WTC11 (cell line): ENCODE data around the gene FAM171A1.

Experiments
- ATF3 ChIP-seq: sonication (generic); formaldehyde crosslinking; conservative IDR thresholded peaks from 2 replicates; pipeline ENCODE4 v1.8.1; 2022; ENCODE audit warnings: mild to moderate bottlenecking, missing genetic modification reagents
- ELF4 ChIP-seq: sonication (generic); formaldehyde crosslinking; IDR thresholded peaks from 2 replicates; pipeline ENCODE4 v1.8.1; 2022; ENCODE audit warnings: low read depth, mild to moderate bottlenecking, moderate library complexity, missing genetic modification reagents
- MYBL2 ChIP-seq: sonication (generic); formaldehyde crosslinking; IDR thresholded peaks from 2 replicates; pipeline ENCODE4 v1.8.1; 2023; ENCODE audit warnings: mild to moderate bottlenecking, moderate library complexity, missing genetic modification reagents
- SP1 ChIP-seq: sonication (generic); formaldehyde crosslinking; conservative IDR thresholded peaks from 2 replicates; pipeline ENCODE4 v1.8.1; 2022; ENCODE audit warnings: missing genetic modification reagents
- TCF7 ChIP-seq: sonication (generic); formaldehyde crosslinking; IDR thresholded peaks from 2 replicates; pipeline ENCODE4 v1.8.0; 2022; ENCODE audit warnings: mild to moderate bottlenecking, low read depth, missing genetic modification reagents, moderate library complexity
- TEAD1 ChIP-seq: sonication (generic); formaldehyde crosslinking; IDR thresholded peaks from 2 replicates; pipeline ENCODE4 v1.8.0; 2022; ENCODE audit warnings: mild to moderate bottlenecking, missing genetic modification reagents
- ZSCAN18 ChIP-seq: fragments of 250-450 bp; sonication (Bioruptor Pico); IDR thresholded peaks from 2 replicates; pipeline ENCODE4 v2.1.2; 2022; ENCODE audit warnings: mild to moderate bottlenecking, moderate library complexity
- TF ChIP-seq, protein P1 (sequence below): fragments of 200-600 bp; IDR thresholded peaks from 2 replicates; pipeline ENCODE4 v1.8.0; 2022; ENCODE audit warnings: antibody characterized with exemption

- TF ChIP-seq TEAD1 (CRISPR knock-in tag), result no peak
- TF ChIP-seq ZSCAN18 (CRISPR knock-in tag), result no peak
- no peak for TF ChIP-seq MYBL2 (CRISPR knock-in tag)
- TF ChIP-seq, protein P1, sequence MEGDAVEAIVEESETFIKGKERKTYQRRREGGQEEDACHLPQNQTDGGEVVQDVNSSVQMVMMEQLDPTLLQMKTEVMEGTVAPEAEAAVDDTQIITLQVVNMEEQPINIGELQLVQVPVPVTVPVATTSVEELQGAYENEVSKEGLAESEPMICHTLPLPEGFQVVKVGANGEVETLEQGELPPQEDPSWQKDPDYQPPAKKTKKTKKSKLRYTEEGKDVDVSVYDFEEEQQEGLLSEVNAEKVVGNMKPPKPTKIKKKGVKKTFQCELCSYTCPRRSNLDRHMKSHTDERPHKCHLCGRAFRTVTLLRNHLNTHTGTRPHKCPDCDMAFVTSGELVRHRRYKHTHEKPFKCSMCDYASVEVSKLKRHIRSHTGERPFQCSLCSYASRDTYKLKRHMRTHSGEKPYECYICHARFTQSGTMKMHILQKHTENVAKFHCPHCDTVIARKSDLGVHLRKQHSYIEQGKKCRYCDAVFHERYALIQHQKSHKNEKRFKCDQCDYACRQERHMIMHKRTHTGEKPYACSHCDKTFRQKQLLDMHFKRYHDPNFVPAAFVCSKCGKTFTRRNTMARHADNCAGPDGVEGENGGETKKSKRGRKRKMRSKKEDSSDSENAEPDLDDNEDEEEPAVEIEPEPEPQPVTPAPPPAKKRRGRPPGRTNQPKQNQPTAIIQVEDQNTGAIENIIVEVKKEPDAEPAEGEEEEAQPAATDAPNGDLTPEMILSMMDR, result no peak
- TF ChIP-seq TCF7, result no peak
- TF ChIP-seq SP1 (CRISPR knock-in tag), result no peak
- TF ChIP-seq ELF4 (CRISPR knock-in tag), result no peak
- TF ChIP-seq ATF3, result no peak
Measured at GRCh38 chr10:15401382-15401781, 30.3 kb upstream of the FAM171A1 start.
